Measurements from ENCODE around the gene PLK1.

- TF ChIP-seq POLR2A (IDR thresholded peaks at IDR 0.05) (no peak), CTCF (IDR thresholded peaks at IDR 0.05) (no peak), POLR2AphosphoS5 (IDR thresholded peaks at IDR 0.05) (no peak), EP300 (IDR thresholded peaks at IDR 0.05) (no peak)
Observed at GRCh38 chr16:23634461-23635036, 44.1 kb upstream of the PLK1 start.
